OCI-M1 (cell line): ENCODE data around the gene CDH13.

Source experiments
- DNase-seq: peaks from one replicate; lab custom pipeline; 2025; lab: John Stamatoyannopoulos, UW

The CDH13 gene

GRCh38 chr16:83623892-83624291, 997.1 kb downstream of the CDH13 start:
- DNase-seq, result no peak

DNA sequence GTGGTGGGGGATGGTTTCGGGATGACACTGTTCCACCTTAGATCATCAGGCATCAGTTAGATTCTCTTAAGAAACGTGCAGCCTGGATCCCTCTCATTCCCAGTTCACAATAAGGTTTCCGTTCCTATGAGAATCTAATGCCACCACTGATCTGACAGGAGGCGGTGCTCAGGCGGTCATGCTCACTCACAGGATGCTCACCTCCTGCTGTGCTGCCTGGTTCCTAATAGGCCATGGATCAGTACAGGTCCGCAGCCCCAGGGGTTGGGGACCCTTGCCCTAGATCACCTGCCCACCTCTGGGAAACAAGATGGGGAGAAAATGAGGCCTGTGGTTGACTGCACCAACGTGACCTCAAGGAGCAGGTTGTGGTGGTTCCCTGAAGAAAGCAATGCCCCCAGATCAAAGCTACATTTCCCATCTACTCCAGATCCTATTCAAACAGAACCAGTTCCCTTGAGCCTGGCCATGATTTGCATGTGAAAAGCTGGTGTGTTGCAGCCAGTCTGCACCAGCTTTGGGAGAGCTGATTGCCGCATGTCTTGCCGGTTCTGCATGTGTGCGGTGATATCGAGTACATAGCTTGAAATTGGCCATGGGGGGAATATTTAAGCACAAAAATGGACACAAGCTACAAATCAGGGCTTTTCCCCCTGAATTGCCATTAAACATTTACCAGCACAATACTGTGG, 997.8 kb downstream of the CDH13 start:
- DNase-seq, result no peak

GRCh38 chr16:83626204-83626603, 999.4 kb downstream of the CDH13 start:
- DNase-seq, result no peak

- no peak for DNase-seq
These were observed 999.9 kb downstream of the CDH13 start for GRCh38 chr16:83626676-83627075.

DNA sequence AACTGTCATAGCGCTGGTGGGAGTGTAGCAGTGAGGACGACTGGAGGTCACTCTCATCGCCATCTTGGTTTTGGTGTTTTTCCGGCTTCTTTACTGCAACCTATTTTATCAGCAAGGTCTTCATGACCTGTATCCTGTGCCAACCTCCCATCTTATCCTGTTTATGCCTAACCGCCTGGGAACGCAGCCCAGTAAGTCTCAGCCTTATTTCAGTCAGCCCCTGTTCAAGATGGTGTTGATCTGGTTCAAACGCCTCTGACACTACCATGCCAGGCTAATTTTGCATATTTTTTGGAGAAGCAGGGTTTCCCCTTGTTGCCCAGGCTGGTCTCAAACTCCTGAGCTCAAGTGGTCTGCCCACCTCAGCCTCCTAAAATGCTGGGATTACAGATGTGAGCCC, 1001.2 kb downstream of the CDH13 start:
- no peak for DNase-seq

DNA sequence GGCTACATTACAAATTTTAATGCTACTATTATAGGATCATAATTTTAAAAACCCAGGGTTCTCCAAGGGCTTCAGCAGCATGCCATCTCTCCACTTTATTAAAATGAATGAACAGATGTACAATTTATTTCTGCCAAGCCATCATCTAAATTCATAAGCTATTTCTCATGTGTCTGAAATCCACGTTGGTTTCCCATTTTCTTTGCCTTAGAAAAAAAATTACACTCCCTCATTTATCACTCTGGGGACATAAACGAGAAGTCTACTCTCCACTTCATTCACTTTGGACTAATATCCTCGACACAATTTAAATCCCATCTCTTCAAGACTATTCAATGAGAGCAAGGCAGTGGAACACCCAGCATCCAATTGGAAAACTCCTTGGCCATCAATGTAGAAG, 1002.7 kb downstream of the CDH13 start:
- no peak for DNase-seq

GRCh38 chr16:83629836-83630235, 1003.1 kb downstream of the CDH13 start:
- no peak for DNase-seq

GRCh38 chr16:83630979-83631378, 1004.2 kb downstream of the CDH13 start:
- DNase-seq, result no peak

DNA sequence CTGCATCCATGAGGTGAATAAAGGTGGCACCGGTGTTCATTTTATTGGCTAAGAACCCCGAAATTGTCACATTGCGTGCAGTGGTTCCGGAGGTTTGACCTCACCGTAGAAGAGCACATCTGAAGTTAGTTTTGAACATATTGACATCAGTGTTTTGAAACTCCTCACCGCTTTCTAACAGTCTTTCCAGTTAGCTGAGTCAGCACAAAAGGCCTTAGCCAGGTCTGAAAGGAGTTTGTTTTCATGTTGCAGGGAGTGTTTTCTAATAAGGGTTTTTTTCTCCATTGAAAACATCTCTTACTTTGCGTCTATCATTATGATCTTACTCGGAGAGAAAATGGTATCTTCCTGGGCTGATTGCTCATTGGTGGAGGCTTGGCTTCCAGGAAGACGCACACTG, 1006.5 kb downstream of the CDH13 start:
- no peak for DNase-seq

GRCh38 chr16:83648347-83648746, 1021.6 kb downstream of the CDH13 start:
- no peak for DNase-seq

DNA sequence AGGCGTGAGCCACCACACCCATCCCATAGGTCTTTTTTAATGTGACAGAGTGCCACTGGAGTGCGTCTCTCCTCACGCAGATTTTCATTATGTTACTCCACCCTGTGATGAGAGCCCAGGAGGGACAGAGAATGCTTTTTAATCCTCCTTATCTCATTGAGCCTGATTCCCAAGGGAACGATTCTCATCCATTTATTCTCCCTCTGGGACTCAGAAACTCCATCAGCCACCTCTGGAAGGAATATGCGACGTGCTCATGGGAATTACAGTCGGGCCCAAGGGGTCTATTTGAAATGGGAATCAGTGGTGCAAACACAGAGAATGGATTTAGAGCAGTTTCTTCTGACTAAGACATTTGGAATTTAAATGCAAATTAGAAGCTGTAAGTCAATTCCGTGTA, 1025.1 kb downstream of the CDH13 start:
- DNase-seq, result no peak

DNA sequence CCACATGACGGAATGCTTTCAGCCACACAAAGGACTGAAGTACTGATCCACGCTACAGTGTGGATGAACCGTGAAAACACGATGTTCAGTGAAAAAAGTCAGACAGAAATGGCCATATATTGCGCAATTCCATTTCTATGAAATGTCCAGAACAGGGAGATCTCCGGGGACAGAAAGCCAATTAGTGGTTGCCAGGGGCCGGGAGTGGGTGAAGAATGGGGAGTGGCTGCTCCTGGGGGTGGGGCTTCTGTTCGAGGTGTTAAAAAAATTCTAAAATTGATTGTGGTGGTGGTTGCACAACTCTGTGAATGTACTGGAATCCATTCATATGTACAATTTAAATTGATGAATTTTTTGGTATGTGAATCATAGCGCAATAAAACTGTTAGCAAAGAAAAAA, 1026.2 kb downstream of the CDH13 start:
- peak; percentile 60 for DNase-seq

DNA sequence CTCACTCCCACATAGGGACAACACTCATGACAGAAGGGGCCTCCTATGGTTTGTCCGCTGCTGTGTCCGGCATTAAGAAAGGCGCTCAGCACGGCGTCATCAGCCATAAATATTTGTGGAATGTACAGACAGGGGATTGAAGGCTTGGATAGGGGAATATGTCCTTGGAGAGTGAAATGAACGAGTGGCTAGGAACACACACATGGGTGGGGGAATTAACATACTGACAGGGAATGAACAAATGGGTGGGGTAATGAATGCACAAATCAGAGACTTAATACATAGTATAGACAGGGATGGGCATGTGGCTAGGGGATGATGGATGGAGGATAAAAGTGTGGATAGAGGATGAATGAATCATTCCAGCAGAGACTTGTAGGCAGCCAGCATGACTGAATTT, 1027.0 kb downstream of the CDH13 start:
- no peak for DNase-seq

DNA sequence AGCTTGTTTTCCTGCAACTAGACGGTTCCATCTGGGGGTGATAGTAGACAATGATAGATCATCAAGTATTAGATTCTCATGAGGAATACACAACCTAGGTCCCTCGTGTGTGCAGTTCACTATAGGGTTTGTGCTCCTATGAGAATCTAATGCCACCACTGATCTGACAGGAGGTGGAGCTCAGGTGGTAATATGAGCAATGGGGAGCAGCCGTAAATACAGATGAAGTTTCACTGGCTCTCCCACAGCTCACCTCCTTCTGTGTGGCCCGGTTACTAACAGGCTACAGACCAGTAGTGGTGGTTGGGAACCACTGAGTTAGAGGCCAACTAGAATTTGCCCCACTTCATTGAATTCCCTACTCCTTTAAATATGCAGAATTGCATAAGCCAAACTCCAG, 1033.5 kb downstream of the CDH13 start:
- no peak for DNase-seq

DNA sequence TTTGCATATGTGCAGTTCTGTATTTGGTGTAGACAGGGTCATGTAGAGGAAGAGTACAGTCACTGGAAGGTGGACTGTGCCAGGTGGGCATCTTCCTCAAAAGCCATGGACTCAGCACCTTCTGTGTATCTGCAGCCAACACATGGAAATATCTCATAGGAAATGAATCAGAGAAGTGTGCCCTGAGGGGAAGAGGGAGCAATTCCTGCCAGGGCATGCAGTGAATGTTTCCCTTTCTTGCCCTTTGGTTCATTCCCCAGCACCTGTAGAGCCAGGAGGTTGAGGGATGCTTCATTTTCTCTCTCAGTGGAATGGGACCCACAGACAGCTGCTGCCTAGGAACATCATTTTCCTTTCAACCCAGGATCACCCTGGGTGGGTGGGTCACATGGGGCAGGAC, 1034.9 kb downstream of the CDH13 start:
- DNase-seq, result no peak

DNA sequence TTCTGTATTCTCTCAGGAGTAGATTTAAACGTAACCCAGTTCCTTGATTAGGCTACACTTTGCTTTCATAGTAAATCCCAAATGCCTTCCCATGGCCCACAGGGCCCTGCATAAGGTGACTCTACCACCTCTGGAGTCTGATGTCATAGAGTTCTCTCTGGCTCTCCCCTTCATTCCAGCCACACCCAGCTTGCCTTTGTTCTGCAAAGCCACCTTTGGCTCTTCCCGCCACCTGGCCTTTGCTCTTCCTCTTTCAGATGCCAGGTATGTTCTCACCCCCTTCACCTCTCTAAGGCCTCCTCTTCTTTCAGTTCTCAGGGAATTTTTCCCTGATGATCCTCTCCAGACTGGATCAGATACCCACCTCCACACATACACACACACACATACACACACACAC, 1039.7 kb downstream of the CDH13 start:
- DNase-seq, result no peak

GRCh38 chr16:83669456-83669855, 1042.7 kb downstream of the CDH13 start:
- no peak for DNase-seq

DNA sequence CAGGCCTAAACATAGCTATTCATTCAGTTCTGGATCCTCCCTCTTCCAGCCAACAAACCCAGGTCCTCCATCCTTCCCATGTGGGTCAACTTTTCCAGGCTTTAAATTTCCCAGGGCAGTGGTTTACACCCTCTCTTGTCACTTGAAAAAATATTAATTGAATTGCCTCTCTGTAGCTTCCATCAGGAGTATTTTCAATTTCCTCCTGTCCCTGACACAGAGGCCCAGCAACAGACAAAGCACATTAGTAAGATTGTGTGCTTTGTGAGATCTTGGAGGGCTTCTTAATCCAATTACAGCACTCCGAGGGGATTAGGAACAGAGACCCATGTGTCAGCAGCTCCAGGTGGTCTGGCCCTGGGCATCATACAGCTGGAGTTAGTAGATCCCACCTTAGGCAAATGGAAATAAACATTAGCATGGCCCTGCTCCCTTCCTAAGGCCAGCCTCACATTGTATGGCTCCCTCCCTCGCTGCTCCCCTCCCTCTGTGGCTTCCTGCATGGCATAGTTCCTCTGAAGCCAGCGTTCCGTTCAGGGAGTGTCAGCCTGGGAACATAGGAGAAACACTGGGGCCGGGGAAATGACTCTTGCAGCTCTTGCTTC, 1048.3 kb downstream of the CDH13 start:
- DNase-seq, result no peak

DNA sequence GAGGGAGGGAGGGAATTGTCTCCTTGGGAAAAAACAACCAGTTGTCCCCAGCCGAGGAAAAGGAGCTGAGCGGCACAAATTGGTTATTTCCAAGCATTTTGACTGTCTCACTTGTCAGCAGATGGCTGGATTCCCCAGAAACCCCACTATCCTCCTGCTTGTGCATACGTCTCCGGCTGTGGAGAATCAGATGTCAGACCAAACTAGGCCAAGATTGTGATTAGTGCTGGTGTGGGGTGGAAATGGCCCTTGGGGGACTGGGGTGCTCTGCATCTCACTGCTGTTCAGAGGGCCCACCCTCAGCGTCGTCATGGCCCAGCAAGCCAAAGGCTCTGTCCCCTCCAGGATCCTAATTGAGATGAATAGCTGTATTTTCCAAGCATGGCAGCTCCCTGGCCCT, 1049.3 kb downstream of the CDH13 start:
- DNase-seq, result no peak

DNA sequence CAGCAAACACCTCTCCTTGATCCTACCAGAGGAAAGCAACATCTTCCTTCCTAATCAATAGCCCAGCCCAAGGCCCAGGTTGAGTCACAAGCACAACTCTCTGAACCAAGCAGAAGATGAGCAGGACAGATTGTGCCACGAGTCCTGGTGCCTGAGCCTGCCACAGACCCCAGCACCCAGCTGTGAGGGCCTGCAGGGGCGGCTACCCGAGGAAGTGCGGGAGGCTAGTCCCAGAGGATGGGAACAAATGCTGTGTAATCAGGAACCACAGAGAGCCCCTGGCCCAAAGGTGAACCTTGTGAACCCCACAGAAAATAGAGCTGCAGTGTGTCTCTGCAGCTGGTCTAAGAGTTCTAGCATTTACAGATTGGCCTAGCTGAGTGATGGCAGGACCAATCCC, 1054.2 kb downstream of the CDH13 start:
- no peak for DNase-seq

GRCh38 chr16:83681381-83681956, 1054.7 kb downstream of the CDH13 start:
- DNase-seq, result no peak

- no peak for DNase-seq
These were observed 1055.5 kb downstream of the CDH13 start for GRCh38 chr16:83682116-83682867.

DNA sequence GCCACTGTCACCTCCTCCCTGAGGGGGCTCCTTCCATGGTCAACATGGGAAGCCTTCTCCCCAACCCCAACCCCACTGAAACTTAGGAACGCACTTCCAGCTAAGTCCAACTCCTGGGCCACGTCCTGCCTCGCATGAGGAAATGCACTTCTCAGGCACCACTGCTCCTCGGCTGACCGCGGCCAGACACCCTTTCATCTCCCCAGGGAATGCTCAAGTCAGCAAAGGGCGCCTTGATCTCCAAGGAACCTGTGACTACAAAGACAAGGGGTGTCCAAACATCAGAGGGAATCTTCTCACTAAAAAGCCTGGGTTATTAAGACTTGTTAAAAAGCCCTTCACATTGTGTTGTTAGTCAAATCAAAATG, 1056.1 kb downstream of the CDH13 start:
- DNase-seq, result no peak
